ENCODE results near the gene LY6G6F. TPM values are rescaled to one million over a fixed set of nuclear protein-coding genes. Genes with fewer than 3 reads are reported as not detected.
A peak's percentile ranks its signal among the peaks of the same experiment; 100 is the strongest.

LY6G6F gene
- total and polyA plus RNA-seq, 2 of the 13 experiments (the other 11 are each of a cell fraction or from before 2014, with no cell fraction given), result not detected

DNA sequence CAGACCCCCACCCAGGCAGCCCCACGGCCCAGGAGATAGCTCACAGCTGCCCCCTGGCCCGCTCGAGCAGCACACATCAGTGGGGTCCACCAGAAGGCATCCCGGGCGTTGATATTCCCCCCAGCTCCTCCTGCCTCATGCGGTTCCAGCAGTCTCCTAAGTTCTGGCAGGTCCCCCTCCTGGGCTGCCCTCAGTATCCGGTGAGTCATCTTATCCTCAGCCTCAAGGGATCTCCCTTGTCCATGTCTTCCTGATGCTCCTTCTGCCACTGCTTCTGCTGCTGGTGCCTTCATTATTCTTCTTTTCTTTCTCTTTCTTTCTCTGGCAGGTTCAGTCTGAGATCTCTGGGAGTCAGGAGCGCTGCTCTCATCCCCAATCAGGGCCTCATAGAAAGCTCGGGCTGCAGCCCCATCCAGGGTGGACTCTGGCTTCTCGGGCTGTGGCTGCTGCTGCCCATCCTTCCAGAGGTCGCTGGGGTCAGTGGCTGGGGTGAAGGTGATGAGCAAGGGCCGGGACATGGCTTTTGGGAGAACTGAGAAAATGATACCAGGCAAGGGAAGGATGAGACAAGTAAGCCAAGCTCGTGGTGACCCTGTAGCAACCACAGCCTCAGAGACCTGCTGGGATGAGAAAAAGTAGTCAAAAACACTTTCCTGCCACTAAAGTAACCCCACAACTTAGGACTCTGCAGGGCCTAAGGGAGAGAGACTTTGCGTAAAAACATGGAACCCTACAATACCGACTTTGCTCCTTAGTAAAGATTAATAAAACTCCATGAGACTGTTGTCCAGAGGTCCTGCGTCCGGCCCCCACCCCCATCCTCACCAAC is 42.5 kb upstream of the LY6G6F start (continued):
- TF ChIP-seq, protein P1, sequence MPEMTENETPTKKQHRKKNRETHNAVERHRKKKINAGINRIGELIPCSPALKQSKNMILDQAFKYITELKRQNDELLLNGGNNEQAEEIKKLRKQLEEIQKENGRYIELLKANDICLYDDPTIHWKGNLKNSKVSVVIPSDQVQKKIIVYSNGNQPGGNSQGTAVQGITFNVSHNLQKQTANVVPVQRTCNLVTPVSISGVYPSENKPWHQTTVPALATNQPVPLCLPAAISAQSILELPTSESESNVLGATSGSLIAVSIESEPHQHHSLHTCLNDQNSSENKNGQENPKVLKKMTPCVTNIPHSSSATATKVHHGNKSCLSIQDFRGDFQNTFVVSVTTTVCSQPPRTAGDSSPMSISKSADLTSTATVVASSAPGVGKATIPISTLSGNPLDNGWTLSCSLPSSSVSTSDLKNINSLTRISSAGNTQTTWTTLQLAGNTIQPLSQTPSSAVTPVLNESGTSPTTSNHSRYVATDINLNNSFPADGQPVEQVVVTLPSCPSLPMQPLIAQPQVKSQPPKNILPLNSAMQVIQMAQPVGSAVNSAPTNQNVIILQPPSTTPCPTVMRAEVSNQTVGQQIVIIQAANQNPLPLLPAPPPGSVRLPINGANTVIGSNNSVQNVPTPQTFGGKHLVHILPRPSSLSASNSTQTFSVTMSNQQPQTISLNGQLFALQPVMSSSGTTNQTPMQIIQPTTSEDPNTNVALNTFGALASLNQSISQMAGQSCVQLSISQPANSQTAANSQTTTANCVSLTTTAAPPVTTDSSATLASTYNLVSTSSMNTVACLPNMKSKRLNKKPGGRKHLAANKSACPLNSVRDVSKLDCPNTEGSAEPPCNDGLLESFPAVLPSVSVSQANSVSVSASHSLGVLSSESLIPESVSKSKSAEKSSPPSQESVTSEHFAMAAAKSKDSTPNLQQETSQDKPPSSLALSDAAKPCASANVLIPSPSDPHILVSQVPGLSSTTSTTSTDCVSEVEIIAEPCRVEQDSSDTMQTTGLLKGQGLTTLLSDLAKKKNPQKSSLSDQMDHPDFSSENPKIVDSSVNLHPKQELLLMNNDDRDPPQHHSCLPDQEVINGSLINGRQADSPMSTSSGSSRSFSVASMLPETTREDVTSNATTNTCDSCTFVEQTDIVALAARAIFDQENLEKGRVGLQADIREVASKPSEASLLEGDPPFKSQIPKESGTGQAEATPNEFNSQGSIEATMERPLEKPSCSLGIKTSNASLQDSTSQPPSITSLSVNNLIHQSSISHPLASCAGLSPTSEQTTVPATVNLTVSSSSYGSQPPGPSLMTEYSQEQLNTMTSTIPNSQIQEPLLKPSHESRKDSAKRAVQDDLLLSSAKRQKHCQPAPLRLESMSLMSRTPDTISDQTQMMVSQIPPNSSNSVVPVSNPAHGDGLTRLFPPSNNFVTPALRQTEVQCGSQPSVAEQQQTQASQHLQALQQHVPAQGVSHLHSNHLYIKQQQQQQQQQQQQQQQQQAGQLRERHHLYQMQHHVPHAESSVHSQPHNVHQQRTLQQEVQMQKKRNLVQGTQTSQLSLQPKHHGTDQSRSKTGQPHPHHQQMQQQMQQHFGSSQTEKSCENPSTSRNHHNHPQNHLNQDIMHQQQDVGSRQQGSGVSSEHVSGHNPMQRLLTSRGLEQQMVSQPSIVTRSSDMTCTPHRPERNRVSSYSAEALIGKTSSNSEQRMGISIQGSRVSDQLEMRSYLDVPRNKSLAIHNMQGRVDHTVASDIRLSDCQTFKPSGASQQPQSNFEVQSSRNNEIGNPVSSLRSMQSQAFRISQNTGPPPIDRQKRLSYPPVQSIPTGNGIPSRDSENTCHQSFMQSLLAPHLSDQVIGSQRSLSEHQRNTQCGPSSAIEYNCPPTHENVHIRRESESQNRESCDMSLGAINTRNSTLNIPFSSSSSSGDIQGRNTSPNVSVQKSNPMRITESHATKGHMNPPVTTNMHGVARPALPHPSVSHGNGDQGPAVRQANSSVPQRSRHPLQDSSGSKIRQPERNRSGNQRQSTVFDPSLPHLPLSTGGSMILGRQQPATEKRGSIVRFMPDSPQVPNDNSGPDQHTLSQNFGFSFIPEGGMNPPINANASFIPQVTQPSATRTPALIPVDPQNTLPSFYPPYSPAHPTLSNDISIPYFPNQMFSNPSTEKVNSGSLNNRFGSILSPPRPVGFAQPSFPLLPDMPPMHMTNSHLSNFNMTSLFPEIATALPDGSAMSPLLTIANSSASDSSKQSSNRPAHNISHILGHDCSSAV (CRISPR knock-in tag; IDR thresholded peaks at IDR 0.05; ENCODE audit: borderline replicate concordance), result no peak
- TF ChIP-seq, protein P2, sequence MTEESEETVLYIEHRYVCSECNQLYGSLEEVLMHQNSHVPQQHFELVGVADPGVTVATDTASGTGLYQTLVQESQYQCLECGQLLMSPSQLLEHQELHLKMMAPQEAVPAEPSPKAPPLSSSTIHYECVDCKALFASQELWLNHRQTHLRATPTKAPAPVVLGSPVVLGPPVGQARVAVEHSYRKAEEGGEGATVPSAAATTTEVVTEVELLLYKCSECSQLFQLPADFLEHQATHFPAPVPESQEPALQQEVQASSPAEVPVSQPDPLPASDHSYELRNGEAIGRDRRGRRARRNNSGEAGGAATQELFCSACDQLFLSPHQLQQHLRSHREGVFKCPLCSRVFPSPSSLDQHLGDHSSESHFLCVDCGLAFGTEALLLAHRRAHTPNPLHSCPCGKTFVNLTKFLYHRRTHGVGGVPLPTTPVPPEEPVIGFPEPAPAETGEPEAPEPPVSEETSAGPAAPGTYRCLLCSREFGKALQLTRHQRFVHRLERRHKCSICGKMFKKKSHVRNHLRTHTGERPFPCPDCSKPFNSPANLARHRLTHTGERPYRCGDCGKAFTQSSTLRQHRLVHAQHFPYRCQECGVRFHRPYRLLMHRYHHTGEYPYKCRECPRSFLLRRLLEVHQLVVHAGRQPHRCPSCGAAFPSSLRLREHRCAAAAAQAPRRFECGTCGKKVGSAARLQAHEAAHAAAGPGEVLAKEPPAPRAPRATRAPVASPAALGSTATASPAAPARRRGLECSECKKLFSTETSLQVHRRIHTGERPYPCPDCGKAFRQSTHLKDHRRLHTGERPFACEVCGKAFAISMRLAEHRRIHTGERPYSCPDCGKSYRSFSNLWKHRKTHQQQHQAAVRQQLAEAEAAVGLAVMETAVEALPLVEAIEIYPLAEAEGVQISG (CRISPR knock-in tag; IDR thresholded peaks at IDR 0.05), result peak; percentile 17
- TF ChIP-seq ZNF737 (CRISPR knock-in tag; IDR thresholded peaks at IDR 0.05; ENCODE audit: borderline replicate concordance) (0 out of 2 replicates have a peak, but pooled peaks have one; percentile 68), JUNB (CRISPR knock-in tag; IDR thresholded peaks at IDR 0.05; ENCODE audit: borderline replicate concordance) (0 out of 2 replicates have a peak, but pooled peaks have one; percentile 37), MYC (CRISPR knock-in tag; IDR thresholded peaks at IDR 0.05; ENCODE audit: borderline replicate concordance) (peak; percentile 56; the same call in 1 of the 2 replicates), ZNF616 (CRISPR knock-in tag; IDR thresholded peaks at IDR 0.05; ENCODE audit: low read depth) (0 out of 2 replicates have a peak, but pooled peaks have one; percentile 34), RBFOX2 (IDR thresholded peaks at IDR 0.05; ENCODE audit: low read depth, low read length) (peak; percentile 71), ZNF547 (CRISPR knock-in tag; IDR thresholded peaks at IDR 0.05) (peak; percentile 23; the same call in 1 of the 2 replicates), FOSL2 (CRISPR knock-in tag; IDR thresholded peaks at IDR 0.05) (peak; percentile 78), MTF1 (CRISPR knock-in tag; IDR thresholded peaks at IDR 0.05) (0 out of 2 replicates have a peak, but pooled peaks have one; percentile 46), ZBTB38 (CRISPR knock-in tag; IDR thresholded peaks at IDR 0.05) (peak; percentile 74), SALL1 (CRISPR knock-in tag; IDR thresholded peaks at IDR 0.05) (0 out of 2 replicates have a peak, but pooled peaks have one; percentile 48)
- TF ChIP-seq, protein P3, sequence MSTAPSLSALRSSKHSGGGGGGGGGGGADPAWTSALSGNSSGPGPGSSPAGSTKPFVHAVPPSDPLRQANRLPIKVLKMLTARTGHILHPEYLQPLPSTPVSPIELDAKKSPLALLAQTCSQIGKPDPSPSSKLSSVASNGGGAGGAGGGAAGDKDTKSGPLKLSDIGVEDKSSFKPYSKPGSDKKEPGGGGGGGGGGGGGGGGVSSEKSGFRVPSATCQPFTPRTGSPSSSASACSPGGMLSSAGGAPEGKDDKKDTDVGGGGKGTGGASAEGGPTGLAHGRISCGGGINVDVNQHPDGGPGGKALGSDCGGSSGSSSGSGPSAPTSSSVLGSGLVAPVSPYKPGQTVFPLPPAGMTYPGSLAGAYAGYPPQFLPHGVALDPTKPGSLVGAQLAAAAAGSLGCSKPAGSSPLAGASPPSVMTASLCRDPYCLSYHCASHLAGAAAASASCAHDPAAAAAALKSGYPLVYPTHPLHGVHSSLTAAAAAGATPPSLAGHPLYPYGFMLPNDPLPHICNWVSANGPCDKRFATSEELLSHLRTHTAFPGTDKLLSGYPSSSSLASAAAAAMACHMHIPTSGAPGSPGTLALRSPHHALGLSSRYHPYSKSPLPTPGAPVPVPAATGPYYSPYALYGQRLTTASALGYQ (CRISPR knock-in tag; IDR thresholded peaks at IDR 0.05), result 0 out of 2 replicates have a peak, but pooled peaks have one; percentile 19
- TF ChIP-seq, protein P4, sequence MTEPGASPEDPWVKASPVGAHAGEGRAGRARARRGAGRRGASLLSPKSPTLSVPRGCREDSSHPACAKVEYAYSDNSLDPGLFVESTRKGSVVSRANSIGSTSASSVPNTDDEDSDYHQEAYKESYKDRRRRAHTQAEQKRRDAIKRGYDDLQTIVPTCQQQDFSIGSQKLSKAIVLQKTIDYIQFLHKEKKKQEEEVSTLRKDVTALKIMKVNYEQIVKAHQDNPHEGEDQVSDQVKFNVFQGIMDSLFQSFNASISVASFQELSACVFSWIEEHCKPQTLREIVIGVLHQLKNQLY (CRISPR knock-in tag; IDR thresholded peaks at IDR 0.05), result 0 out of 2 replicates have a peak, but pooled peaks have one; percentile 0
